Astrocyte (in vitro differentiated cells and primary cell): ENCODE results near the gene FFAR2. TPM values are rescaled to one million over a fixed set of nuclear protein-coding genes. Genes with fewer than 3 reads are reported as not detected.
"Not testable (repeated sequence)": the region's sequence is repeated elsewhere in the genome, so short reads cannot be mapped to it uniquely, and the experiment has no call there.

Experiments
- DNase-seq: peaks from one replicate; pipeline ENCODE4 v3.0.0-alpha.2; 2010; ENCODE audit warnings: low read depth
- FAIRE-seq: peaks from 2 replicates; lab custom pipeline; 2011; peaks lifted over from hg19 to GRCh38; lab: Jason Lieb, UNC
- H2AFZ ChIP-seq: 2 replicates; pipeline ENCODE4 v1.6.0; 2012; ENCODE audit warnings: low read depth, low read length, inconsistent platforms
- H3K27ac ChIP-seq: 2 replicates; pipeline ENCODE4 v1.5.1; 2011; ENCODE audit warnings: low read depth, low read length, inconsistent platforms
- H3K27me3 ChIP-seq: 2 replicates; pipeline ENCODE4 v1.6.0; 2011; ENCODE audit warnings: low read length, inconsistent platforms; ENCODE audit not compliant: insufficient read depth
- H3K36me3 ChIP-seq: 2 replicates; pipeline ENCODE4 v1.5.1; 2011; ENCODE audit warnings: low read length, inconsistent platforms; ENCODE audit not compliant: insufficient read depth
- H3K4me1 ChIP-seq: 2 replicates; pipeline ENCODE4 v1.5.1; 2011; ENCODE audit warnings: low read length, inconsistent platforms; ENCODE audit not compliant: insufficient read depth
- H3K4me2 ChIP-seq: 2 replicates; pipeline ENCODE4 v1.6.0; 2012; ENCODE audit warnings: low read length, inconsistent platforms
- H3K4me3 ChIP-seq: 2 replicates; pipeline ENCODE4 v1.5.1; 2011; ENCODE audit warnings: low read depth, mild to moderate bottlenecking, low read length, inconsistent platforms; ENCODE audit not compliant: insufficient read depth
- H3K79me2 ChIP-seq: 2 replicates; pipeline ENCODE4 v1.6.0; 2012; ENCODE audit warnings: mild to moderate bottlenecking, low read length, inconsistent platforms; ENCODE audit not compliant: insufficient read depth
- H3K9ac ChIP-seq: 2 replicates; pipeline ENCODE4 v1.6.0; 2012; ENCODE audit warnings: mild to moderate bottlenecking, low read length, inconsistent platforms
- H3K9me3 ChIP-seq: 2 replicates; pipeline ENCODE4 v1.5.1; 2012; ENCODE audit warnings: low read depth, mild to moderate bottlenecking, low read length, inconsistent platforms; ENCODE audit not compliant: insufficient read depth
- H4K20me1 ChIP-seq: 2 replicates; pipeline ENCODE4 v1.6.0; 2012; ENCODE audit warnings: low read length, inconsistent platforms; ENCODE audit not compliant: insufficient read depth
- H3K27ac Mint-ChIP-seq: one replicate; pipeline ENCODE4 v1.8.0; 2021; ENCODE audit warnings: mild to moderate bottlenecking, mixed read lengths; ENCODE audit not compliant: unreplicated experiment
- H3K27me3 Mint-ChIP-seq: one replicate; pipeline ENCODE4 v1.8.0; 2021; ENCODE audit warnings: low read depth, mixed read lengths; ENCODE audit not compliant: unreplicated experiment
- H3K36me3 Mint-ChIP-seq: one replicate; pipeline ENCODE4 v1.8.0; 2021; ENCODE audit warnings: low read depth, mixed read lengths; ENCODE audit not compliant: unreplicated experiment
- H3K4me1 Mint-ChIP-seq: one replicate; pipeline ENCODE4 v1.8.0; 2021; ENCODE audit warnings: low read depth, mixed read lengths; ENCODE audit not compliant: unreplicated experiment
- H3K4me3 Mint-ChIP-seq: one replicate; pipeline ENCODE4 v1.8.0; 2021; ENCODE audit warnings: mild to moderate bottlenecking, moderate library complexity, mixed read lengths; ENCODE audit not compliant: unreplicated experiment
- H3K9me3 Mint-ChIP-seq: one replicate; pipeline ENCODE4 v1.8.0; 2021; ENCODE audit warnings: mild to moderate bottlenecking, mixed read lengths; ENCODE audit not compliant: unreplicated experiment
- EZH2 ChIP-seq: IDR thresholded peaks from 2 replicates; pipeline ENCODE4 v1.6.1; 2012; ENCODE audit warnings: mild to moderate bottlenecking, low read length, inconsistent platforms; ENCODE audit not compliant: insufficient read depth
- total RNA-seq: library from RNA; stranded (reverse); gene quantifications from 2 replicates; pipeline ENCODE4 v1.2.1, GENCODE V29; 2021
- TF ChIP-seq, protein P1 (sequence below): IDR thresholded peaks from 2 replicates; pipeline ENCODE4 v1.5.1; 2011; ENCODE audit warnings: low read depth, mild to moderate bottlenecking, inconsistent platforms, low read length, moderate library complexity; ENCODE audit not compliant: insufficient read depth

FFAR2 gene
- total RNA-seq, 1 donor from 2014 or later = not detected

DNA sequence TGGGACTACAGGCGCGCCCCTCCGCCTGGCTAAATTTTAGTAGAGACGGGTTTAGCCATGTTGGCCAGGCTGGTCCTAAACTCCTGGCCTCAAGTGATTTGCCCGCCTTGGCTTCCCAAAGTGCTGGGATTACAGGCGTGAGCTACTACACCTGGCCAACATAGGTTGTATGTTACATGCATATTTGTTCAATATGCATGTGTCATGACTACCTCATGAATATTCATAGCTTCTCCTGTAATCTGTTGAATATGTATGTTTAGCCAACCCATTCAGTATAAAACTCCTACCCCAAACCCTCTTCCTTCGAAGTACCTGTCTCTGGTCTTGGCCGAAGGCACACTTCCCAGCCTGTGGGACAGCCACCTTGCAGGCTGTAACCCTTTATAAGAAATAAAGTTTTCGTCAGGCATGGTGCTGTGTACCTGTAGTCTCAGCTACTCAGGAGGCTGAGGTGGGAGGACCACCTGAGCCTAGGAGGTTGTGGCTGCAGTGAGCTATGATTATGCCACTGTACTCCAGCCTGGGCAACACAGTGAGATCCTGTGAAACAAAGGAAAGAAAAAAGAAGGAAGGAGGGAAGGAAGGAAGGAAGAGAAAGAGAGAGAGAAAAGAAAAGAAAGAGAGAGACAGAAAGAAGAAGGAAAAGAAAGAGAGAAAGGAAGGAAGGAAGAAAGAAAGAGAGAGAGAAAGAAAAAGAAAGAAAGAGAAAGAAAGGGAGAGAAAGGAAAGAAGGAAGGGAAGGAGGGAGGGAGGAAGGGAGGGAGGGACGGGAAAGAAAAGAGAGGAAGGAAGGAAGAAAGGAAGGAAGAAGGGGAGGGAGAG, 47.9 kb upstream of the FFAR2 start:
- FAIRE-seq (no peak), DNase-seq (no peak)
- H3K9me3 ChIP-seq = no peaks in the 10 kb centered on the region
- no peak overlapping the region for H2AFZ ChIP-seq
- H3K4me2 ChIP-seq = no peak overlapping the region
- H3K4me3 Mint-ChIP-seq = no peak overlapping the region
- TF ChIP-seq, protein P1, sequence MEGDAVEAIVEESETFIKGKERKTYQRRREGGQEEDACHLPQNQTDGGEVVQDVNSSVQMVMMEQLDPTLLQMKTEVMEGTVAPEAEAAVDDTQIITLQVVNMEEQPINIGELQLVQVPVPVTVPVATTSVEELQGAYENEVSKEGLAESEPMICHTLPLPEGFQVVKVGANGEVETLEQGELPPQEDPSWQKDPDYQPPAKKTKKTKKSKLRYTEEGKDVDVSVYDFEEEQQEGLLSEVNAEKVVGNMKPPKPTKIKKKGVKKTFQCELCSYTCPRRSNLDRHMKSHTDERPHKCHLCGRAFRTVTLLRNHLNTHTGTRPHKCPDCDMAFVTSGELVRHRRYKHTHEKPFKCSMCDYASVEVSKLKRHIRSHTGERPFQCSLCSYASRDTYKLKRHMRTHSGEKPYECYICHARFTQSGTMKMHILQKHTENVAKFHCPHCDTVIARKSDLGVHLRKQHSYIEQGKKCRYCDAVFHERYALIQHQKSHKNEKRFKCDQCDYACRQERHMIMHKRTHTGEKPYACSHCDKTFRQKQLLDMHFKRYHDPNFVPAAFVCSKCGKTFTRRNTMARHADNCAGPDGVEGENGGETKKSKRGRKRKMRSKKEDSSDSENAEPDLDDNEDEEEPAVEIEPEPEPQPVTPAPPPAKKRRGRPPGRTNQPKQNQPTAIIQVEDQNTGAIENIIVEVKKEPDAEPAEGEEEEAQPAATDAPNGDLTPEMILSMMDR = no peak
- TF ChIP-seq EZH2 = no peak
- peaks cover 2% of the 10 kb centered on the region for H3K9me3 Mint-ChIP-seq
- no peaks in the 10 kb centered on the region for H3K36me3 Mint-ChIP-seq
- H4K20me1 ChIP-seq = no peaks in the 10 kb centered on the region
- H3K27ac Mint-ChIP-seq = no peak overlapping the region
- no peak overlapping the region for H3K9ac ChIP-seq
- H3K79me2 ChIP-seq = no peaks in the 10 kb centered on the region
- no peaks in the 10 kb centered on the region for H3K4me1 ChIP-seq
- H3K4me3 ChIP-seq = no peak overlapping the region
- H3K27me3 Mint-ChIP-seq = peaks cover 14% of the 10 kb centered on the region
- no peaks in the 10 kb centered on the region for H3K36me3 ChIP-seq
- H3K4me1 Mint-ChIP-seq = peaks cover 6% of the 10 kb centered on the region
- H3K27me3 ChIP-seq = no peaks in the 10 kb centered on the region
- no peak overlapping the region for H3K27ac ChIP-seq

DNA sequence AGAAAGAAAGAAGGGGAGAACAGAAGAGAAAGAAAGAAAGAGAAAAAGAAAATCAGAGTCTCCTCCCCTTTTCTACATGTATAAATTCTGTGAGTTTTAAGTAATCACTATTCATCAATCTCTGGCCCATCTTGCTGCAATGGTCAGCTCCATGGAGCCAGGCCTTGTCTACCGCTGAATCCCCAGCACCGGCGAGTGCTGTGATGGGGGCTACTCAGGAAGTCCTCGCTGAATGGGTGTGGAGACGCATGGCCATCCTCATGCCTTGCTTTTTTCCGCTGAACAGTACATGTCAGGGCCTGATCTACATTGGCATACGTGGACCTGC, 47.3 kb upstream of the FFAR2 start:
- no peak overlapping the region for H3K27ac ChIP-seq

DNA sequence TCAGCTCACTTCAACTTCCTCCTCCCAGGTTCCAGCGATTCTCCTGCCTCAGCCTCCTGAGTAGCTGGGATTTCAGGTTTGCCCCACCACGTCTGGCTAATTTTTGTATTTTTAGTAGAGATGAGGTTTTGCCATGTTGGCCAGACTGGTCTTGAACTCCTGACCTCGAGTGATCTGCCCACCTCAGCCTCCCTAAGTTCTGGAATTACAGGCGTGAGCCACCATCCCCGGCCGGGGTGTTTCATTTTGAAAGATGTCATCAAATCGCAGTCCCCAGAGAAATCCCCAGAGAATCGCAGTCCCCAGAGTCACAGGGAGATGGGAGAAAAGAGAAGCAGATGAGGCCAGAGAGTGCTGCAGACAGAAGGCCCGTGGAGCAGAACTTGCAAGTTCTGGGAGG, 46.6 kb upstream of the FFAR2 start:
- not testable (repeated sequence) for FAIRE-seq, H3K4me3 Mint-ChIP-seq, H3K4me3 ChIP-seq, H3K36me3 Mint-ChIP-seq, H3K4me2 ChIP-seq, H3K9me3 Mint-ChIP-seq, H3K9me3 ChIP-seq, H2AFZ ChIP-seq, H3K4me1 Mint-ChIP-seq, H4K20me1 ChIP-seq, DNase-seq, H3K4me1 ChIP-seq, H3K27ac Mint-ChIP-seq, H3K79me2 ChIP-seq, H3K36me3 ChIP-seq, H3K9ac ChIP-seq, H3K27me3 ChIP-seq, H3K27ac ChIP-seq
- H3K27me3 Mint-ChIP-seq = peaks cover 14% of the 10 kb centered on the region

More for the DNA sequence above, 47.3 kb upstream of the FFAR2 start:
- Histone ChIP-seq H2AFZ (no peak overlapping the region), H3K9ac (no peak overlapping the region), H3K9me3 (no peaks in the 10 kb centered on the region), H3K27me3 (no peaks in the 10 kb centered on the region), H4K20me1 (no peaks in the 10 kb centered on the region), H3K79me2 (no peaks in the 10 kb centered on the region), H3K4me2 (no peak overlapping the region), H3K4me1 (no peaks in the 10 kb centered on the region), H3K4me3 (no peak overlapping the region), H3K36me3 (no peaks in the 10 kb centered on the region)
- peaks cover 9% of the 10 kb centered on the region for H3K4me1 Mint-ChIP-seq
- H3K27me3 Mint-ChIP-seq = peaks cover 14% of the 10 kb centered on the region
- no peaks in the 10 kb centered on the region for H3K36me3 Mint-ChIP-seq
- no peak for DNase-seq
- H3K4me3 Mint-ChIP-seq = no peak overlapping the region
- no peak overlapping the region for H3K27ac Mint-ChIP-seq
- FAIRE-seq = no peak
- H3K9me3 Mint-ChIP-seq = peaks cover 4% of the 10 kb centered on the region
- no peak for TF ChIP-seq EZH2
- TF ChIP-seq, protein P1 = no peak
